DLD1 (cell line): ENCODE data around the gene VTCN1.
"Not testable (repeated sequence)": the region's sequence is repeated elsewhere in the genome, so short reads cannot be mapped to it uniquely, and the experiment has no call there.

Source experiments
- in situ Hi-C: cut with HindIII; loops from 2 replicates; pipeline ENCODE4 v1.10.0; 2017; ENCODE audit warnings: low sequenced_read_pairs

The VTCN1 gene, protein sequence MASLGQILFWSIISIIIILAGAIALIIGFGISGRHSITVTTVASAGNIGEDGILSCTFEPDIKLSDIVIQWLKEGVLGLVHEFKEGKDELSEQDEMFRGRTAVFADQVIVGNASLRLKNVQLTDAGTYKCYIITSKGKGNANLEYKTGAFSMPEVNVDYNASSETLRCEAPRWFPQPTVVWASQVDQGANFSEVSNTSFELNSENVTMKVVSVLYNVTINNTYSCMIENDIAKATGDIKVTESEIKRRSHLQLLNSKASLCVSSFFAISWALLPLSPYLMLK

DNA sequence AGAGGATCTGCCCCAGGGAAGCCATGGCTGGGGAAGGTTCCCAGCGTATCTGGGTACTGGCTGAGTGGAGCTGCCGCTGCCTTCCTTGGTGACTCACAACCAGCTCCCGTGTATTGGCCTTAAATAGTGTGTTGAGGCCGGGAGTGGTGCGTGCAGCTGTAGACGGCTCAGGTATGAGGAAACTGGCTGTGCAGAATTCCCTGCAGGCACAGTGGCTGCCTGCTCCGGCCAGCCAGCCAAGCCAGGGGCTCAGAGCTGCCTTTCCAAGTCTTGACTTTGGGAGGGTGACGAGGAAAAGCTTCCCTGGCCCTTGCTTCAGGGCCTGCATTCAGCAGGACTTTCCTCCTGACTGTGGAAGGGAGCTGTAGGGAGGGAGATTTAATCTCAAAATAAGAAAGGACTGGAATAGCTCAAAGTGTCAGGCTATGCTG lies at the start of gene VTCN1:
Gene VTCN1, minus strand, starts transcription at position 97 of the 431 bp plus-strand sequence. Its CDS starts 72 bp downstream, at position 25.
- in situ Hi-C loops, result no loop called here

DNA sequence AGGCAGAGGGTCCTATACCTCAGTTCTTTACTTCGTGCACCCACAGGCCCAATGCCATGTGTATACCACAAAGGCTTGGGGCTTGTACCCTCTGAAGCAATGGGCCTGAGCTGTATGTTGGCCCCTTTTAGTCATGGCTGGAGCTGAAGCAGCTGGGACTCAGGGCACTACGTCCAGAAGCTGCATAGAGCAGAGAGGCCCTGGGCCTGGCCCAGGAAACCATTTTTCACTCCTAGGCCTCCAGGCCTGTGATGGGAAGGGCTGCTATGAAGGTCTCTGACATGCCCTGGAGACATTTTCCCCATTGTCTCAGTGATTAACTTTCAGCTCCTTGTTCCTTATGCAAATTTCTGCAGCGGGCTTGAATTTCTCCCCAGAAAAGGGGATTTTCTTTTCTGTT lies 48.1 kb upstream of the VTCN1 start:
- in situ Hi-C loops, result no loop called here

DNA sequence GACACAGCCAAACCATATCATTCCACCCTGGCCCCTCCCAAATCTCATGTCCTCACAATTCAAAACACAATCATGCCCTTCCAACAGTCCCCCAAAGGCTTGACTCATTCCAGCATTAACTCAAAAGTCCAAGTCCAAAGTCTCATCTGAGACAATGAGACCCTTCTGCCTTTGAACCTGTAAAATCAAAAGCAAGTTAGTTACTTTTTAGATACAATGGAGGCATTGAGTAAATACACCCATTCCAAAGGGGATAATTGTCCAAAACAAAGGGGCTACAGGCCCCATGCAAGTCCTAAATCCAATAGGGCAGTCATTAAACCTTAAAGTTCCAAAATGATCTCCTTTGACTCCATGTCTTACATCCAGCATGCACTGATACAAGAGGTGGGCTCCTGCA lies 47.3 kb upstream of the VTCN1 start:
- in situ Hi-C loops, result not testable (repeated sequence)

DNA sequence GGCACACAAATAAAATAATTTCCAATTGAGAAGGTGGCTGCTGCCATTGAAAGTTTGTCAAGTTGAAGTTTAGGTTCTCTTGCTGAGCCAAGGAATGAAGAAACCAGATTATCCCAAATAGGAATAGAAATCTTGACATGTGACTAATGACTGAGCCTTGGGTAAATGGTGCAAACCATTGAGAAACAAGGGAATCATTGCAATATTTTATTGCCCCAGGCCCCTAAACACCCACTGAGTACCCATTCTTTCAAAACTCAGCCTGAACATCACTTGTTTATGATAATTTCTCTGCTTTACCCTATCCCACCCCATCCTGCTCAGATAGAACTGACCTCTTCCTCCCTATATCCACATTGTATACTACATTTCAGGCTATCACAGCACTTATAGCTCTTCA lies 46.6 kb upstream of the VTCN1 start:
- in situ Hi-C loops, result no loop called here

DNA sequence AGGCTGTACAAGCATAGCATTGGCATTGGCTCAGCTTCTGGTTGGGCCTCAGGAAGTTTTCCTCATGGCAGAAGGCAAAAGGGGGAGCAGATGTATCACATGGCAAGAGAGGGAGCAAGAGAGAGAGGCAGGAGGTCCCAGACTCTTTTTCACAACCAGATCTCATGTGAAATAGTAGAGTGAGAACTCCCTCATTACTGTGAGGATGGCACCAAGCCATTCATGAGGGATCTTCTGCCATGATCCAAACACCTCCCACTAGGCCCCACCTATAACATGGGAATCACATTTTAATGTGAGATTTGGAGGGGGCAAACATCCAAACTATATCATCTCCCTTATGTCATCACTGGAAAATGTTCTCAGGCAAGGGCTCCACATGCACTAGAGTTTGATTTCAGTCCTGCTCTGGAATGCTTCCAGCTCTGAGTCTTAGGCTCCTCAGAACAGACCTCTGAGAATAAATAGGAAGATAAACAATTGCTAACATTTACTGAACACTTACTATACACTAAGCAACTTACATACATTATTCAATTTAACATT lies 39.4 kb upstream of the VTCN1 start:
- in situ Hi-C loops, result no loop called here

DNA sequence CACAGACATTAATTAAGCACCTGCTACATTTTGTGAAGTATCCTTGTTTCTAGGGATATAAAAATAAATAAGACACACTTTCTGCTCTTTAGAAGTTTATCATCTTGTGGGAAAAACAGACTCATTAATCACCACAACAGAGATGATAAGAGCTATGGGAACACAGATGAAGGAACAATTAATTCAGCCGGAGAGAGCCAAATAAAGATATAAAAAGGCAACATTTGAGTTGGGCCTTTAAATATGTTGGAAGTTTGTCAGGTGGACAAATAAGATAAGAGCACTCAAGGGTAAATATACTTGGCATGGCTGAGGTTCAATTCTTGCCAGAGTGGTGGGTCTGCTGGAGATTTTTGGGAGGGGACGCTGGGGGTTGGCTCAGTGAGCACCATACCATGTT lies 34.2 kb upstream of the VTCN1 start:
- in situ Hi-C loops, result no loop called here

DNA sequence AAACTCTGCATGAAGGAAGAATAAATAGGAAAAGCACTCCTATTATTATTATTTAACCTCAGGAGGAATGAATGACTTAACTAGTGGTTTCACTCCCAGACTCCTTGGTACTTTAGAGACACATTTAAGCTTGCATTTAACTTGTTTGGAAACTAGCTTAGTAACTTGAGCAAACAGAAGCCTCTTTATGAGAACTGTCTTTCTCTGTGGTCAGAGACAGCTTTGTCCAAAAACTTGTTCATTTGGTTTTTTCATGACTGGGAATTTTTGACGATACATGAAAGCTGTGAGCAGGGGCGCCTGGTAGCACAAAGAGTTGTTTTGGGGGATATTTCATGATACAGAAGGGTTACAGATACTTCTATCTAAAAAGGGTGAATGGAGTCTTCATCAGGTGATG lies 33.6 kb upstream of the VTCN1 start:
- in situ Hi-C loops, result no loop called here

DNA sequence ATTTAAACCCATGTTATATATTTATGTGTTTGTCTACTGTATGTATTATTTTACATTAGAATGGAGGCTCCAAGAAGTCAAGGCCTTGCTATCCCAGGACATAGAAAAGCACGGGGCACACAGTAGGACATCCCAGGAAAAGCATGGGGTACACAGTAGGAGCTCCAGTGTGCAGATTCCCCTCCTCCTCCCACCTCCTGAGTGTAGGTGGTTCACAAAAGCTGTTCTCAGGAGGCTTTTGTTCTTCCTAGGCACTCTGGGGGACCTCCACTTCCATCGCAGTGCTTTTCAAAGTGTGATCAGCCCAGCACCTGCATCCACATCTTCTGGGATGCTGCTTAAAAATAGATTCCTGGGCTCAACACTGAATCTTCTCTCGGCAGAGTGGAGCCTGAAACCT lies 30.8 kb upstream of the VTCN1 start:
- in situ Hi-C loops, result no loop called here

DNA sequence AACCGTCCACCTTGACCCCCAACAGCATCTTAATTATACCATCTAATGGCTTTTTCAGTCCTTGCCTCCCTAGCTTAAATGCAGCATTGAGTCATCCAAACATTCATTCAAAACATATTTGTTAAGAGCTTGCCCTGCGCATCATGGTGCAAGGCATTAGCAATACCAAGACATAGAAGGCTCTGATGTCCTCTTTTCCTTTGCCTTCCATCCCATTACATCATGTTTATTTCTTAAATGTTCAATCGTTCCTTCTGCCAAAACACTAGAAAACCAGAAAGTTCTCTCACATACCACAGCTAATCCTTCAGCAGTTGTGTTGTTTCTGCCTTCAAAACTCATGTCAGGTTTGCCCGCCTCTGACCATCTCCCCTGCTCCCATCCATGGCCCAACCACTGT lies 29.8 kb upstream of the VTCN1 start:
- in situ Hi-C loops, result no loop called here

DNA sequence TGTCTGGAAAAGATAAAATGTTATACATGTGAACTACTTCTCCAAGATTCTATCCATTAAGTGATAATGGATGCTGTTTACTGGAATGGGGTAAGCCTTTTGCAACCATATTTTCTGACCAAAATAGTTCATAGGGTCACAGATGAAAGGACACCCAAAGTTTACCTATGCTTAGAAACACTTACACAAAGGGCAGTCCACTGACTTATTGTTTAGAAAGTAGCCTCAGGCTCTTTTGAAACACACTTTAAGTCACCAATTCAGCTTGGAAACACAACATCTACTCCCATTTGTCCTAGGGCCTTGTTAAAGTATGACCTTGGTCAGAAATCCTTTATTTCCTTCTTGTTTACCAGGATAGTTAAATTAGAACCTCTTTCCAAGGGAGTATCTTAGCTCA lies 28.7 kb upstream of the VTCN1 start:
- in situ Hi-C loops, result no loop called here

DNA sequence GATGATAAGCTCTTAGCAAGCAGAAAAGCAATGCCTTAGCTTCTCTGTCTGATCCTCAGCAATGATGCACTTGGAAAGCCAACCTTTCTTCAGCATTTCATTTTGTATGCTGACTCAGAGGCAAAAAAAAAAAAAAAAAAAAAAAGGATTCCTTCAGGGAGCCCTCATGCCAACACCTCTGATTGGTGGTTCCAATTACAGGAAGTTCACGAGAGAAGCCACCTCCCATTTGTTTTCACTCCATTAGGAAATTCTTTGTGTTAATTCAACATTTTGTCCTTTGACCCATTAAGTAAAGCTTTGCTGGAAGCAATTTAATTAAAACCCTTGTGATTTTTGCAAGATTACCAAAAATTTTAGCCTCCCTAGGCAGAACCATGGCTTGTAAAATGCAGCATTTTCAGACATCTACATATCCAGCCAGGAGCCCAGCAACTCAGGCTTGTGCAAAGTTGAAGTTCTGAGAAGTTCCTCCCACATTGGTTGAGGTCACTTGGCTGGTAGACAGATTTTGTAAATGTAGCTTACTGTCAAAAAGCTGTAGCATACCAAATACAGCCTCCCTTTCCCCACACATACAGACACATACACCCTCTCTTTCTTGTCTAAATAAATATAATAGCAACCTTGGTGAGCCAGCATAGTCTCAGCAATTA lies 27.1 kb upstream of the VTCN1 start:
- in situ Hi-C loops, result no loop called here

DNA sequence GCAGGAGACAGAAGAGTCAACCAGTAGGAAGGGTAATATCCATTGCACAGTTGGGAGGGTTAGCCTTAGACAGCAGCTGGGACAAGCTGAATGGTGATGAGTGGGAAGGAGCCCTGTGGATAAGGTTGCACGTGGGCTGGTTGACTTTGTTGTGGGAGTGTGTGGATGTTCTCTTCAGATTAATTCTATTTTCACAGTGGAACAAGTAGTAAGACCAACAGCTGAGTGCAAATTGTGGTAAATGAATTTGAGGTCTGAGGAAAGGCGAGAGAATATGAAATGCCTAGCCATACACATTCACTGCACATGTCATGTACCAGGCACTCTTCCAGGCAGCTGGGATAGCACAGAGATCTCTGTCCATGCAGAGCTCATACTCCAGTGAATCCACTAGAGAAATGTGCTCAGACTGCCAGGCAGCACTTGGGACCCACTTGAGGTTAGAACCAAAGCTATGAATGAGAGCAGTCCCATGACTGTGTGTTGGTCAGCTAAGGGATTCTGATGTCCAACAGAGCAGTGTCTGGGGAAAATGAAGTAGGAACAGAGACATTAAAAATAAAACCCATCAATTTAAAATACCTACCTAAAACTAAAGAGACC lies 25.2 kb upstream of the VTCN1 start:
- in situ Hi-C loops, result no loop called here

DNA sequence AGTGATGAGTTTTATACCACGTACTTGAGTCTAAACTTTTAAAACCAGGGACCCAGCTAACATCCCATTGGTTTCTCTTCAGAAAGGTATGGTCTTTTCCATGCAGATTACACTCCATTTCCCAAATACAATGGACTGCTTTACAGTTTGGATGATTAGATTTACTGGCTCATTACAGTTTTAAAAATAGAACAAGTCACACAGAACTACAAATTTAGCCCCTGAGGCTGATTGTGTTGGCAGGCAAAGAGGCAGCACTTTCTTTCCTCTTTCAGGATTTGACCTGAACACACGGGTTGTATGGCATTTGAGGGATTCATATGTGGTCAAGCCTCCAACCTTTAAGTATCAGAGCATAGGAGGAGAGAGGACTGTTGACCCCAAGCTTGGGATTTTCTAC lies 21.8 kb upstream of the VTCN1 start:
- in situ Hi-C loops, result no loop called here

DNA sequence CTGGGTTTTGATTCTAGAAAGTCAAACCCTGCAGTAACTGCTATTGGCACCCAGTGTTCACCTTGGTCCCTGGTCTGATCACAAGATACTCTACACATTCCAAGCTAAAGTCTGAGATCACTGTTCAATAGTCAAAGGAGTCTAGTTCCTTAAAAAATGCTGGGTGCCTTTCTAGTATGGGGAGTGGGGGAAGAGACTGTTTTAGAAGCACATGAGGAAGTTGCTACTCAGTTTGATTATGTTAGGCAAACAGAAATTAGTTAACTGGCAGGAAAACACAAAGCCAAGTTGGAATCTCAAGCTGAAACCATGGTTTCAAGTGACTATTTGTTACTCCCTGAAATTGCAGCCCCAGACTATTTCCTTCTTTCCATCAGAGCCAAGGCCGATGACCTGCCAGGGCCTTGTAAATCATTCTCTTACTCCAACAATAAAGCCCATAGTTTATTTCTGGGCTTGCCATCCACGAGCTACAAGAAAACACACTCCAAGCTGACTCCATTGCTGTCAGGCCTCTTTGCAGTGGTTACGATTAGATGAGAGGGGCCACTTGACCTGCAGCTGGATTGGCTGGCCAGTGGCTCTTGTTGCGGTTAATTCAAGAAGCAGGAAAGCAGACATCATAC lies 21.1 kb upstream of the VTCN1 start:
- in situ Hi-C loops, result no loop called here

DNA sequence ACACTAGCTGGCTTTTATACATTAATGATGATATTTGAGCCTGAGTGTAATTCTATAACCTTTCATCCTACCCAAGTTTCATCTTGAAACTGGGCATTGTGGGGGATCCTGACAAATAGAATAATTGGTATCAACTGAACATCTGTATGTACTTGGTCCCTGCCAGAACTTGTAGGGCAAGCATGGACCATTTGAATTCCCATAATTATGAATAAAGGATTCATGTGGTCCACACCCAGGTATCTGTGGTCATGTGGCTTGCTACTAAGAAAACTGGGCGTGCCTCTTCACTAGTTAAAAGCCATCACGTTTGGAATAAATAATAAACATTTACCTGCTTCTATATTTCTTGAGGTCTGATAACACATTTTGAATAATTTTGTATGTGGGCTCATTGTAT lies 20.6 kb upstream of the VTCN1 start:
- in situ Hi-C loops, result no loop called here

DNA sequence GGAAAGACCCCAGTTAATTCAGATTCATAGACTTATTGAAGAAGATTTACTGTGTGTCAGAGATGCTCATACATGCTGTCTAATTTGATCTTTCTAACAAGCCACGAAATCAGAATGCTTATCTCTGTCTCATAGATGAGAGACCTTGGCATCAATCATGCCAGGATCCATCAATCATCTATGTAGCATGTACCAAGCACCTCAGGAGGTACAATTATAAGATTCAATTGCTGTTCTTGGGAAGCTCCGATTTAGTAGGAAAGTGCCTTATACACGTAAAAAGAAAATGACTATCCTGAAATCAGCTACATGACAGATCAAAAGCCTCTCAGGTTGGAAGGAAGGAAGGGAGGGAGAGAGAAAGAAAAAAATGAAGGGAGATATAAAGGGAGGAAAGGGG lies 18.5 kb upstream of the VTCN1 start:
- in situ Hi-C loops, result no loop called here

DNA sequence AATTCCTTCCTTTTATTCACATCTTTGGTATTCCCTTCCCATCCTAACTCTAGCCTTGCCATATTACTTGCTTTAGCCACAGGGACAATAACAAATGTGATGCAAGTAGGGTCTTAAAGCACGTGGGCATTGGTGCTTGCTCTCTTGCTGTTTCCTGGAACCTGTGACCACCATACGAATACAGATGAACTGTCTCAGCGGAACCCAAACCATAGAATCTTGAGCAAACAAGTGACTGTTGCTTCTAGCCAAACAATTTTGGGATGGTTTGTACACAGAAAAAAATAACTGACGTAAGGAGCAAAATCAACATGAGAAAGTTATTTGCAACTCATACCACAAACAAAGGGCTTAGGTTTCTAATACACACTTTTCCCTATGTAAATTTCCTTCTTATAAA lies 15.2 kb upstream of the VTCN1 start:
- in situ Hi-C loops, result no loop called here

DNA sequence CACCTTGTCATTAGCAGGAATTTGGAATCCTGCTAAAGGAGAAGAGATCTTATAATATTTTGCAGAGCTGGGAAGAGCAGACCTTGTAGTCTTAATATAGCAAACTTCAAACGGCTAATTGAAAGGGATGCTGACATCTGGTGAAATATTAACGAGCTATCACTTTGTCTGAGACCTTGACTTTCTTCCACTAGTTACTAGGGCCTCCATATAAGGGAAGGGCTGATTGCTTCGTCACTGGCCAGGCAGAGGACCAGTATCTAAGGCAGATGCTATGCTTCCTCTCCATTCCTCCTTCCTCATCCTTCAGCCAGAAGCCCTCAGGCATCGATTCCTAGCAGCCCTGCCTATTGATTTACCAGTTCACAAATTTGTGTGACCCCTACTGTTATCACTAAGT lies 6.0 kb upstream of the VTCN1 start:
- in situ Hi-C loops, result no loop called here

DNA sequence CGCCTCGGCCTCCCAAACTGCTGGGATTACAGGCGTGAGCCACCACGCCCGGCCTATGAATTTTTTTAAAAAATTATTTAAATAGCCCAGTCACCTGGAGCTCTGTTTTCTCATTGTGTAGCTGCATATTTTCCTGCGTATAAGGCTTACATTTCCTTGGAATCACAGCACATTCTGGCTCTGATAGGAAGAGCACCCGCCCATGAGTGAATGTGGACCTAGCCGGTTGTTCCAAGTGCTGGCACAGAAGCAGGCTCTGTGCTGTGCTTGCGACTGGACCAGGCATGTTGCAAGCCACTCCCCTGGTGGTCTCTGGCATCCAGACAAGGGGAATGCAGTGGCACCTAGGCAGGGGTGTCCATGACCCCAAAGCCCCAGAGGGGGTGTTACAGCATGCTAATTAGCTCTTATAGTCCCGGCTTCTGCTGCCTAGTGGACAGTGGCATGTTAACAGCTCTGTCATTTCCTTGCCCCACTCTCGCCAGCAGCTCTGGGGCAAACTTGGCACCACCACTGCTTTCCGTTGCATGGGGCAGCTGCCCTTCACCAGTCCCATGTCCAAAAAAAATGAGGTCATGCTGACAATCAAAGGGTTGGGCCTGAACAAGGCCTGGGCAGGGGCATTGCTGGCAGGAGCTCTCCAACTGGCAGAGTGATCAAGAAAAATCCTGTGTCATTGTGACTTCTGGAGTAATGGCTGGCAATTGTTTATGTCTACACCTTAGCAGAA lies 5.2 kb upstream of the VTCN1 start:
- in situ Hi-C loops, result no loop called here

DNA sequence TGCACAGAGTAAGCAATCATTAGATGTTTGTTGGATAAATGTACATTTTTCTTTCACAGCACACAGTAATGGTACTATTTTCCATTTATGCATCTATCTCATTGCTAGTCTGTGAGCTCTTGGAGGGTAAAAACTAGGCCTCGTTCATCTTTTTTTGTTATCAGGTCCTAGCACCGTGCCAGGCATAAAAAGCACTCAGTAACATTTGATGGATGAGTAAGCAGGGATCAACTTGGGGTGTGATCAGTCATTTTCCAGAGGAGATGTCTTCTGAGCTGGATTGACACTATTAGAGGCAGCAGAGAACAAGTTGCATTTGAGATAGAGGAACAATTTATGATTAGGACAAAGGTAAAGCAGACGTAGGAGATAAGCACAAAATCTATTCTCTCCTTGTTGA lies 4.3 kb upstream of the VTCN1 start:
- in situ Hi-C loops, result no loop called here

DNA sequence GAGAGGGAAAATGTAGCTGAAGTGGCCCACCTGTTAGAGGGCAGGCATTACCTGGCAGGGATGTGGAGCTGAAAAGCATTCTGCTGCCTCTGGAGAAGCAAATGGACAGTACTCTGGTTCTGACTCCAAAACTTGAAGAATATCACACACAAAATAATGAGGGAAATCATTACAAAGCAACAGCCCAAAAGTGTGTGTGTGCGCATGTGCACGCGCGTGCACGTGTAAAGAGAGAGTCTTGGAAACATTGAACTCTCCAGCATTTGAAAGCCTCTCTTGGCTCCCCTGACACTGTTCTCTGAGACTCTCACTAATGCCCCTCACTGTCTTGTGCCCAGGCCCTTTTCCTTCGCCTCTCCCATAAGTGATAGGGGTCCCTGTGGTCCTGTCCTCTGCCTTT lies 2.3 kb upstream of the VTCN1 start:
- in situ Hi-C loops, result no loop called here
